Gastrocnemius medialis (tissue), 4 donors: Measurements from ENCODE around the gene OR2V2.

ENCODE experiments used
- CTCF ChIP-seq, 5 experiments: fragments of 450-650 bp in 3 of 5; fragments of 200-600 bp in 2 of 5; sonication (generic) in 2 of 5; IDR thresholded peaks in 4 of 5; conservative IDR thresholded peaks in 1 of 5; 1 replicate in 4 of 5; 2 replicates in 1 of 5; pipeline ENCODE4 v1.5.1; 2016 to 2019; ENCODE audit warnings: antibody characterized with exemption in 5 of 5, mild to moderate bottlenecking in 3 of 5, moderate library complexity in 3 of 5
- POLR2A ChIP-seq, 2 donors: fragments of 450-650 bp; IDR thresholded peaks; one replicate each; pipeline ENCODE4 v1.6.1; 2017; ENCODE audit warnings: antibody characterized with exemption in 2 of 2, mild to moderate bottlenecking in 2 of 2, moderate library complexity in 2 of 2

- TF ChIP-seq POLR2A (IDR thresholded peaks at IDR 0.05): no peak
- no peak for TF ChIP-seq CTCF (IDR thresholded peaks at IDR 0.05 in 4 of 5, conservative IDR thresholded peaks at IDR 0.05 in 1 of 5)
Measured at GRCh38 chr5:181109489-181110013, 37.8 kb upstream of the OR2V2 start.
